Caco-2 (cell line): Measurements from ENCODE around the gene PLEKHG5. TPM values are rescaled to one million over a fixed set of nuclear protein-coding genes. Genes with fewer than 3 reads are reported as not detected.

Experiments used
- BruUV-seq: library from RNA; stranded (reverse); fragments of 400-500 nt; replicated peaks from 2 replicates; lab custom pipeline; 2021; lab: Mats Ljungman, UMichigan
- CTCF ChIA-PET: fragments of 300-600 bp; sonication (Branson Sonifier 250); formaldehyde crosslinking; loops from one replicate; lab custom pipeline; 2022; ENCODE audit warnings: antibody characterized with exemption; lab: Charles Lee
- POLR2A ChIA-PET: fragments of 300-600 bp; sonication (Branson Sonifier 250); formaldehyde crosslinking; loops from one replicate; lab custom pipeline; 2022; ENCODE audit warnings: antibody characterized with exemption; lab: Charles Lee
- DNase-seq, 2 experiments: peaks; one replicate each; pipeline versions ENCODE4 v3.0.0 to v3.0.0-alpha.2; 2020 to 2022
- H3K27me3 ChIP-seq: replicated peaks from 2 replicates; pipeline ENCODE4 v1.6.0; 2011; ENCODE audit warnings: low read length; ENCODE audit not compliant: control insufficient read depth, insufficient read depth
- H3K36me3 ChIP-seq: 2 replicates; pipeline ENCODE4 v1.5.1; 2011; ENCODE audit warnings: low read length; ENCODE audit not compliant: control insufficient read depth, insufficient read depth
- H3K4me1 ChIP-seq: fragments of 250-450 bp; sonication (Bioruptor Pico); 2 replicates; pipeline ENCODE4 v1.5.1; 2020; ENCODE audit warnings: mild to moderate bottlenecking
- H3K4me3 ChIP-seq: 2 replicates; pipeline ENCODE4 v1.5.1; 2011; ENCODE audit warnings: low read depth, mild to moderate bottlenecking, control low read depth, low read length
- H3K9me3 ChIP-seq: fragments of 250-450 bp; sonication (Bioruptor Pico); 2 replicates; pipeline ENCODE4 v1.5.1; 2020; ENCODE audit warnings: mild to moderate bottlenecking, moderate library complexity
- H3K27ac Mint-ChIP-seq: one replicate; pipeline ENCODE4 v1.8.0; 2022; ENCODE audit warnings: mixed read lengths; ENCODE audit not compliant: unreplicated experiment
- H3K27me3 Mint-ChIP-seq: one replicate; pipeline ENCODE4 v1.8.0; 2022; ENCODE audit warnings: mixed read lengths; ENCODE audit not compliant: insufficient read depth, unreplicated experiment
- H3K36me3 Mint-ChIP-seq: one replicate; pipeline ENCODE4 v1.8.0; 2022; ENCODE audit warnings: mild to moderate bottlenecking, mixed read lengths; ENCODE audit not compliant: insufficient read depth, unreplicated experiment
- H3K4me1 Mint-ChIP-seq: one replicate; pipeline ENCODE4 v1.8.0; 2022; ENCODE audit warnings: low read depth, mixed read lengths; ENCODE audit not compliant: unreplicated experiment
- H3K4me3 Mint-ChIP-seq: one replicate; pipeline ENCODE4 v1.8.0; 2022; ENCODE audit warnings: mild to moderate bottlenecking, moderate library complexity, mixed read lengths; ENCODE audit not compliant: unreplicated experiment
- H3K9me3 Mint-ChIP-seq: one replicate; pipeline ENCODE4 v1.8.0; 2022; ENCODE audit warnings: mixed read lengths; ENCODE audit not compliant: unreplicated experiment
- intact Hi-C: fragments of 100-400 bp; cut with micrococcal nuclease; formaldehyde crosslinking; loops from one replicate; pipeline ENCODE4 v1.10.0; 2022; ENCODE audit not compliant: unreplicated experiment
- total RNA-seq: library from RNA; stranded (reverse); gene quantifications from 2 replicates; pipeline ENCODE4 v1.2.3, GENCODE V29; 2022
- TF ChIP-seq, protein P1 (sequence below), 2 experiments: fragments of 200-600 bp in 1 of 2; IDR thresholded peaks; 1 replicate in 1 of 2; 2 replicates in 1 of 2; pipeline versions ENCODE4 v1.5.1 to v1.8.0; 2011 to 2022; ENCODE audit warnings: antibody characterized with exemption in 1 of 2, control low read depth in 1 of 2, inconsistent platforms in 1 of 2, low read depth in 1 of 2, low read length in 1 of 2, mild to moderate bottlenecking in 1 of 2, moderate library complexity in 1 of 2; ENCODE audit not compliant: insufficient read depth in 1 of 2, severe bottlenecking in 1 of 2, unreplicated experiment in 1 of 2

Gene PLEKHG5
- total RNA-seq, 1 experiment from 2014 or later: 12.2 TPM

DNA sequence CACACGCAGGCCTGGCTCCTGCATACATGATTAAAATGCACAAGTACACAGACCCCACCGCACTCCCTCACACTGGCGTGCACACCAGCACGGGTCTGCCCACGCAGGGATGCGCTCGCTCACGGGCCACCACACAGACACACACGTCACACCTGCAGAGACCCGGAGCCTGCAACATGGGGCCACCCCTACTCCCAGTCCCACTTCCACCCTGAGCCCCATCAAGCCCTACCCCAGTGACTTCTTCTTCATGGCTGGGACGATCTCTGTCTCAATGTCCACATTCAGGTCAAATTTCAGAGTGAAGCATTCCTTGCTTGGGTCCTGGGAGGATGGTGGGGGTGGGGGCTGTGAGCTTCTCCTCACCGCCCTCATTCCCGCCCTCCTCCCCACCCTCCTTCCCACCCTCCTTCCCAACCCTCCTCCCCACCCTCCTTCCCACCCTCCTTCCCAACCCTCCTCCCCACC lies 16.6 kb downstream of the PLEKHG5 start:
- Histone ChIP-seq H3K36me3 (peaks cover under 1% of the 10 kb centered on the region; the same call in 1 of the 2 replicates), H3K27me3 (no peaks in the 10 kb centered on the region), H3K4me1 (peaks cover 42% of the 10 kb centered on the region), H3K4me3 (no peak overlapping the region), H3K9me3 (no peaks in the 10 kb centered on the region)
- intact Hi-C loops: no loop called here
- H3K36me3 Mint-ChIP-seq: peaks cover 15% of the 10 kb centered on the region
- TF ChIP-seq, protein P1, sequence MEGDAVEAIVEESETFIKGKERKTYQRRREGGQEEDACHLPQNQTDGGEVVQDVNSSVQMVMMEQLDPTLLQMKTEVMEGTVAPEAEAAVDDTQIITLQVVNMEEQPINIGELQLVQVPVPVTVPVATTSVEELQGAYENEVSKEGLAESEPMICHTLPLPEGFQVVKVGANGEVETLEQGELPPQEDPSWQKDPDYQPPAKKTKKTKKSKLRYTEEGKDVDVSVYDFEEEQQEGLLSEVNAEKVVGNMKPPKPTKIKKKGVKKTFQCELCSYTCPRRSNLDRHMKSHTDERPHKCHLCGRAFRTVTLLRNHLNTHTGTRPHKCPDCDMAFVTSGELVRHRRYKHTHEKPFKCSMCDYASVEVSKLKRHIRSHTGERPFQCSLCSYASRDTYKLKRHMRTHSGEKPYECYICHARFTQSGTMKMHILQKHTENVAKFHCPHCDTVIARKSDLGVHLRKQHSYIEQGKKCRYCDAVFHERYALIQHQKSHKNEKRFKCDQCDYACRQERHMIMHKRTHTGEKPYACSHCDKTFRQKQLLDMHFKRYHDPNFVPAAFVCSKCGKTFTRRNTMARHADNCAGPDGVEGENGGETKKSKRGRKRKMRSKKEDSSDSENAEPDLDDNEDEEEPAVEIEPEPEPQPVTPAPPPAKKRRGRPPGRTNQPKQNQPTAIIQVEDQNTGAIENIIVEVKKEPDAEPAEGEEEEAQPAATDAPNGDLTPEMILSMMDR (IDR thresholded peaks at IDR 0.05; ENCODE audit: insufficient read depth in 1 of 2, low read depth in 1 of 2, low read length in 1 of 2, severe bottlenecking in 1 of 2, unreplicated experiment in 1 of 2): no peak
- no TSS peak for BruUV-seq
- CTCF ChIA-PET: interaction anchor here (0.6 to 0.7 kb wide), 3 partner anchors 16 to 362 kb away, joined by 3 to 5 read pairs (median 5); no protein-coding TSS in a partner anchor
- POLR2A ChIA-PET: no interaction called here
- H3K4me3 Mint-ChIP-seq: no peak overlapping the region
- H3K4me1 Mint-ChIP-seq: peaks cover 8% of the 10 kb centered on the region
- no peaks in the 10 kb centered on the region for H3K27me3 Mint-ChIP-seq
- no peak for DNase-seq
- H3K27ac Mint-ChIP-seq: peak overlapping the region; percentile 78
- H3K9me3 Mint-ChIP-seq: no peaks in the 10 kb centered on the region

DNA sequence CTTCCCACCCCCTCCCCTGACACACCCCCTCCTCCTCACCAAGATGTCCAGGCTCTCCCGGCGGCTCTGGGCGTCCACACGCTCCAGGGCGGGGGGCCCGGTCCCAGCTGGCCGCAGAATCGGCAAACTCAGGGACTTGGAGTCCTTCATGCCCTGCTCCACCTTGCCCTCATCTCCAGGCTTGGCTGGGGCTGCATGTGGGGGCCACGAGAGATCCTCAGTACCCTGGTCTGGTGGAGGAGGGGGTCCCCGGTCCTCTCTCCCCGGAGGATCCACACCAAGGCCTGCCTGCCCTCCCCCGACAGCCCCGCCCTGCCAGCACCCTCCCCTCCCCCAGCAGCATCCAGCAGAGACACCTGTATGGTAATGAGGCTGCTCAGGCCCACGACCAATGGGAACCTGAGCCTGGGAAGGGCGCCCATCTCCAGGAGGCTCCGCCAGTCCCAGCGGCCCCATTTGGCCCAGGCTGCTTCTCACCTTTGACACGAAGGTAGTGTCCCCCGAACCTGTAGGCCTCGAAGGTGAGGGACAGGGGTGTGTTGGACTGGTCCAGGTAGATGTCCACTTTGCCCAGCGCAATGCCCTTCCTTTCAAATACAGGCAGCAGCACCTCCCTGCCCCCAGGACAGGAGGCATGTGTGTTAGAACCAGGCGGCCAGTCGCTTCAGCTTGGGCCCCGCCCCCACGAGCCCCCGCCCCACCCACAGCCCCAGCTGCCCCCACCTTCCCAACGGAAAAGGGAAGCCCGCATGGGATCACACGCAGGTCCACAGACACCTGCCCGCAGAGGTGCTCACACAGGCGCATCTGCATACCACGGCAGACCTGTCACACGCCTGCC lies 17.3 kb downstream of the PLEKHG5 start:
- BruUV-seq: no TSS peak
- intact Hi-C loops: no loop called here
- Histone ChIP-seq H3K27me3 (no peaks in the 10 kb centered on the region), H3K4me3 (no peak overlapping the region), H3K9me3 (no peaks in the 10 kb centered on the region), H3K4me1 (peaks cover 42% of the 10 kb centered on the region), H3K36me3 (peaks cover 2% of the 10 kb centered on the region; the same call in 1 of the 2 replicates)
- peak; percentile 34 to 67 for DNase-seq
- no peaks in the 10 kb centered on the region for H3K27me3 Mint-ChIP-seq
- ChIA-PET POLR2A (no interaction called here), CTCF (interaction anchor here (0.7 to 2.0 kb wide), 3 partner anchors 36 to 361 kb away, joined by 3 to 7 read pairs (median 5); no protein-coding TSS in a partner anchor)
- H3K4me3 Mint-ChIP-seq: no peak overlapping the region
- H3K36me3 Mint-ChIP-seq: peaks cover 15% of the 10 kb centered on the region
- H3K4me1 Mint-ChIP-seq: peaks cover 8% of the 10 kb centered on the region
- no peaks in the 10 kb centered on the region for H3K9me3 Mint-ChIP-seq
- TF ChIP-seq, protein P1 (IDR thresholded peaks at IDR 0.05; ENCODE audit: insufficient read depth in 1 of 2, low read depth in 1 of 2, low read length in 1 of 2, severe bottlenecking in 1 of 2, unreplicated experiment in 1 of 2): no peak
- H3K27ac Mint-ChIP-seq: no peak overlapping the region

DNA sequence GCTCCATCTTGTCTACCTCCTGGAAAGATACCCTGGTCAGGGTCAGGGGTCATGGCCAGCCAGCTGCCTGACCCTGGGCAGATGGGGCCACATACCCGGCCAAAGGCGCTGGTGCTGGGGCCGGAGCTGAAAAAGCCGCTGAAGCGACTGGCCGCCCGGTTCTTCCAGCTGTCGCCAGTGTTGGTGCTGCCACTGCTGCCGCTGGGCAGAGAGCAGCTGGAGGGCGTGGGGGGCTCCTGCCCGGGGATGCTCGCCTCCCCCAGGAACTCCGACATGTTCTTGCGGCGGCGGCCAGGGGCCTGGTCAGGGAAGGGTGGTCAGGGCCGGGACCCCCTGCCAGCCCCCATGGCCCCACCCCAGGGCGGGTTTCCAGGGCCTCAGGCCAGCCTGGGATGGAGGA lies 18.3 kb downstream of the PLEKHG5 start:
- Mint-ChIP-seq H3K27ac (no peak overlapping the region), H3K4me1 (peaks cover 8% of the 10 kb centered on the region), H3K36me3 (peaks cover 15% of the 10 kb centered on the region), H3K9me3 (no peaks in the 10 kb centered on the region), H3K27me3 (no peaks in the 10 kb centered on the region), H3K4me3 (no peak overlapping the region)
- TF ChIP-seq, protein P1 (IDR thresholded peaks at IDR 0.05; ENCODE audit: insufficient read depth in 1 of 2, low read depth in 1 of 2, low read length in 1 of 2, severe bottlenecking in 1 of 2, unreplicated experiment in 1 of 2): no peak
- Histone ChIP-seq H3K9me3 (no peaks in the 10 kb centered on the region), H3K36me3 (peaks cover 4% of the 10 kb centered on the region), H3K4me3 (no peak overlapping the region), H3K4me1 (peaks cover 42% of the 10 kb centered on the region), H3K27me3 (no peaks in the 10 kb centered on the region)
- ChIA-PET CTCF (interaction anchor here (0.7 to 2.0 kb wide), 2 partner anchors 10 to 35 kb away, joined by 3 to 7 read pairs; no protein-coding TSS in a partner anchor), POLR2A (no interaction called here)
- no peak for DNase-seq
- no TSS peak for BruUV-seq
- intact Hi-C loops: no loop called here
